Hepatocyte (in vitro differentiated cells): ENCODE results near the gene VWC2.

ENCODE experiments used
- CTCF ChIP-seq: fragments of 200-600 bp; sonication (generic); IDR thresholded peaks from 2 replicates; pipeline ENCODE4 v1.5.1; 2016; ENCODE audit warnings: antibody characterized with exemption, mild to moderate bottlenecking; ENCODE audit not compliant: poor library complexity
- EZH2 ChIP-seq: fragments of 200-600 bp; sonication (generic); IDR thresholded peaks from 2 replicates; pipeline ENCODE4 v1.6.1; 2016; ENCODE audit warnings: antibody characterized with exemption, mild to moderate bottlenecking, borderline replicate concordance

- no peak for TF ChIP-seq EZH2
- peak; percentile 81 for TF ChIP-seq CTCF
These were observed 79.4 kb downstream of the VWC2 start for GRCh38 chr7:49852619-49853462.
